Astrocyte (in vitro differentiated cells and primary cell): ENCODE results near the gene TRIM63. TPM values are rescaled to one million over a fixed set of nuclear protein-coding genes. Genes with fewer than 3 reads are reported as not detected.

Experiments used
- DNase-seq: peaks from one replicate; pipeline ENCODE4 v3.0.0-alpha.2; 2010; ENCODE audit warnings: low read depth
- FAIRE-seq: peaks from 2 replicates; lab custom pipeline; 2011; peaks lifted over from hg19 to GRCh38; lab: Jason Lieb, UNC
- H2AFZ ChIP-seq: 2 replicates; pipeline ENCODE4 v1.6.0; 2012; ENCODE audit warnings: low read depth, low read length, inconsistent platforms
- H3K27ac ChIP-seq: 2 replicates; pipeline ENCODE4 v1.5.1; 2011; ENCODE audit warnings: low read depth, low read length, inconsistent platforms
- H3K27me3 ChIP-seq: 2 replicates; pipeline ENCODE4 v1.6.0; 2011; ENCODE audit warnings: low read length, inconsistent platforms; ENCODE audit not compliant: insufficient read depth
- H3K36me3 ChIP-seq: 2 replicates; pipeline ENCODE4 v1.5.1; 2011; ENCODE audit warnings: low read length, inconsistent platforms; ENCODE audit not compliant: insufficient read depth
- H3K4me1 ChIP-seq: 2 replicates; pipeline ENCODE4 v1.5.1; 2011; ENCODE audit warnings: low read length, inconsistent platforms; ENCODE audit not compliant: insufficient read depth
- H3K4me2 ChIP-seq: 2 replicates; pipeline ENCODE4 v1.6.0; 2012; ENCODE audit warnings: low read length, inconsistent platforms
- H3K4me3 ChIP-seq: 2 replicates; pipeline ENCODE4 v1.5.1; 2011; ENCODE audit warnings: low read depth, mild to moderate bottlenecking, low read length, inconsistent platforms; ENCODE audit not compliant: insufficient read depth
- H3K79me2 ChIP-seq: 2 replicates; pipeline ENCODE4 v1.6.0; 2012; ENCODE audit warnings: mild to moderate bottlenecking, low read length, inconsistent platforms; ENCODE audit not compliant: insufficient read depth
- H3K9ac ChIP-seq: 2 replicates; pipeline ENCODE4 v1.6.0; 2012; ENCODE audit warnings: mild to moderate bottlenecking, low read length, inconsistent platforms
- H3K9me3 ChIP-seq: 2 replicates; pipeline ENCODE4 v1.5.1; 2012; ENCODE audit warnings: low read depth, mild to moderate bottlenecking, low read length, inconsistent platforms; ENCODE audit not compliant: insufficient read depth
- H4K20me1 ChIP-seq: 2 replicates; pipeline ENCODE4 v1.6.0; 2012; ENCODE audit warnings: low read length, inconsistent platforms; ENCODE audit not compliant: insufficient read depth
- H3K27ac Mint-ChIP-seq: one replicate; pipeline ENCODE4 v1.8.0; 2021; ENCODE audit warnings: mild to moderate bottlenecking, mixed read lengths; ENCODE audit not compliant: unreplicated experiment
- H3K27me3 Mint-ChIP-seq: one replicate; pipeline ENCODE4 v1.8.0; 2021; ENCODE audit warnings: low read depth, mixed read lengths; ENCODE audit not compliant: unreplicated experiment
- H3K36me3 Mint-ChIP-seq: one replicate; pipeline ENCODE4 v1.8.0; 2021; ENCODE audit warnings: low read depth, mixed read lengths; ENCODE audit not compliant: unreplicated experiment
- H3K4me1 Mint-ChIP-seq: one replicate; pipeline ENCODE4 v1.8.0; 2021; ENCODE audit warnings: low read depth, mixed read lengths; ENCODE audit not compliant: unreplicated experiment
- H3K4me3 Mint-ChIP-seq: one replicate; pipeline ENCODE4 v1.8.0; 2021; ENCODE audit warnings: mild to moderate bottlenecking, moderate library complexity, mixed read lengths; ENCODE audit not compliant: unreplicated experiment
- H3K9me3 Mint-ChIP-seq: one replicate; pipeline ENCODE4 v1.8.0; 2021; ENCODE audit warnings: mild to moderate bottlenecking, mixed read lengths; ENCODE audit not compliant: unreplicated experiment
- EZH2 ChIP-seq: IDR thresholded peaks from 2 replicates; pipeline ENCODE4 v1.6.1; 2012; ENCODE audit warnings: mild to moderate bottlenecking, low read length, inconsistent platforms; ENCODE audit not compliant: insufficient read depth
- total RNA-seq: library from RNA; stranded (reverse); gene quantifications from 2 replicates; pipeline ENCODE4 v1.2.1, GENCODE V29; 2021
- TF ChIP-seq, protein P1 (sequence below): IDR thresholded peaks from 2 replicates; pipeline ENCODE4 v1.5.1; 2011; ENCODE audit warnings: low read depth, mild to moderate bottlenecking, inconsistent platforms, low read length, moderate library complexity; ENCODE audit not compliant: insufficient read depth

Gene TRIM63
- total RNA-seq, 1 donor from 2014 or later, result not detected

DNA sequence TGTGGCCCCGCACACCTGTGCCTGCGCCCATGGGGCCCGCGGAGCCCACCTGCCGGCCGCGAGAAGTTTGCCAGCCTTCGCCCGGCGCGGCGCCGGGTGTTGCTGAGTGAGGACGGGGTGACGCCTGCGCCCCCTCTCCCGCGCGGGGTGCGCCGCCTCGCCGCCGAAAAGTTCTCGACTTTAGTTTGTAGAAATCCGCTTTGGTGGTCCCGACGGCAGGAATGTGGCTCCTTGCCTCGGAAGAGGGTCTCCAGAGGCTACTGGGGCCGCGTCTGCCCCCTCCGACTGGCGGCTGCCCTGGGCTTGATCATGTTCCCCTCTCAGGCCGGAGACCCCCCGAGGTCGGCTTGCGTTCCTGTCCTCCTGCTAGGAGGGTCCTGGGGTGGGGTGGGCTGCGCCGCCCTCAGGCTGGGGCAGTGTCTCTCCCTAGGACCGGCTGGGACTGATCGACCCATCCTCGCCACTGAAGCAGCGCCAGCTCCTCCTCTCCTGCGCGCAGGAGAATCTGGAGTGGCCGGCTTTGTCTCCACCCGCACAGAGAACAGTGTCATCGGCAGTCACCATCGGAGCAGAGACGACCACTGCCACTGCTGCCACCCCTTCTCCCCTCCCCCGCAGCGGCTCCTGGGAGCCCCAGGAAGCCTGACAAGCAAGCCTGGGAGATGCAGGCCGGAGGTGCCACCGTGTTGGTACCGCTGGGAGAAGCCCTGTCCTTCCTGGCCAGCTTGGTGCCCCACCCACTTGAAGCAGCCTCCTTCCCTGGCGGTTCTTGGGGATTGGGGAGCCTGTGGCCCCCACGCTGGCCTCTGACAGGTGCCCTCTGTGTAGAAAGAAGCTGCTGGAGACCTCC, 21.0 kb downstream of the TRIM63 start:
- DNase-seq (no peak), FAIRE-seq (no peak)
- Histone ChIP-seq H4K20me1 (no peaks in the 10 kb centered on the region), H3K4me2 (peak overlapping the region; percentile 30), H3K9ac (no peak overlapping the region), H3K4me3 (no peak overlapping the region), H3K79me2 (no peaks in the 10 kb centered on the region), H3K9me3 (no peaks in the 10 kb centered on the region), H2AFZ (no peak overlapping the region), H3K27ac (no peak overlapping the region), H3K27me3 (peaks cover 73% of the 10 kb centered on the region), H3K36me3 (no peaks in the 10 kb centered on the region), H3K4me1 (peaks cover 2% of the 10 kb centered on the region)
- peaks cover 3% of the 10 kb centered on the region for H3K4me1 Mint-ChIP-seq
- H3K36me3 Mint-ChIP-seq, result peaks cover 3% of the 10 kb centered on the region
- H3K27ac Mint-ChIP-seq, result no peak overlapping the region
- peaks cover 3% of the 10 kb centered on the region for H3K9me3 Mint-ChIP-seq
- TF ChIP-seq, protein P1, sequence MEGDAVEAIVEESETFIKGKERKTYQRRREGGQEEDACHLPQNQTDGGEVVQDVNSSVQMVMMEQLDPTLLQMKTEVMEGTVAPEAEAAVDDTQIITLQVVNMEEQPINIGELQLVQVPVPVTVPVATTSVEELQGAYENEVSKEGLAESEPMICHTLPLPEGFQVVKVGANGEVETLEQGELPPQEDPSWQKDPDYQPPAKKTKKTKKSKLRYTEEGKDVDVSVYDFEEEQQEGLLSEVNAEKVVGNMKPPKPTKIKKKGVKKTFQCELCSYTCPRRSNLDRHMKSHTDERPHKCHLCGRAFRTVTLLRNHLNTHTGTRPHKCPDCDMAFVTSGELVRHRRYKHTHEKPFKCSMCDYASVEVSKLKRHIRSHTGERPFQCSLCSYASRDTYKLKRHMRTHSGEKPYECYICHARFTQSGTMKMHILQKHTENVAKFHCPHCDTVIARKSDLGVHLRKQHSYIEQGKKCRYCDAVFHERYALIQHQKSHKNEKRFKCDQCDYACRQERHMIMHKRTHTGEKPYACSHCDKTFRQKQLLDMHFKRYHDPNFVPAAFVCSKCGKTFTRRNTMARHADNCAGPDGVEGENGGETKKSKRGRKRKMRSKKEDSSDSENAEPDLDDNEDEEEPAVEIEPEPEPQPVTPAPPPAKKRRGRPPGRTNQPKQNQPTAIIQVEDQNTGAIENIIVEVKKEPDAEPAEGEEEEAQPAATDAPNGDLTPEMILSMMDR, result no peak
- TF ChIP-seq EZH2, result peak; percentile 73
- no peak overlapping the region for H3K4me3 Mint-ChIP-seq
- H3K27me3 Mint-ChIP-seq, result peaks cover 81% of the 10 kb centered on the region

DNA sequence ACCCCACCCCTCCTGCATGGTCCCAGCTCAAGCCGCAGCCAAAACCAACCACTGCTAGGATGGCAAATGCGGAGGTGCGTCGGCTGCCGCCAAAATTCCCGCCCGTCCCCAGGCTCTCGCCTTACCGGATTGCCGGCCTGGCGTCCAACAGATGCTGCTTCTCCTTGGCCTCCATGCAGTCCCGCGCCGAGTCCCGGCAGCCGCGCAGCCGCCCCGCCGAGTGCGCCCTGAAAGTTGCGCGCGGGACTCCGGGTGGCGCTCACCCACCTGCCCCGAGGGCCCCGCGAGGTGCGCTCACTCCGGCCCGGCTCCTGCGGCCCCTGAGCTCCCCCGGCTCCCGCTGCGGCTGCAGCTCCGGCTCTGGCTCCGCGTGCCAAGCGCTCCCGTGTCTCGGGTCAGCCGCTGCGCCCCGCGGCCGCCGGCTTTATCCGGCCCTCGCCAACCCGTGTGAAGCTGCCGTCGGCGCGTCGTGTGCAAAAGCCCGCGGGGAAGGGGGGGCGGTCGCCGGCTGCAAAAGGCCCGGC, 21.6 kb downstream of the TRIM63 start, which contains the start of gene SLC30A2:
Gene SLC30A2, minus strand, starts transcription at position 397 of the 524 bp plus-strand sequence. Its CDS starts 222 bp downstream, at position 175.
- H3K4me3 Mint-ChIP-seq, result no peak within 1 kb of the TSS
- Histone ChIP-seq H3K4me1 (peaks cover 2% of the 10 kb centered on the region), H2AFZ (no peak within 1 kb of the TSS), H3K27me3 (peaks cover 67% of the 10 kb centered on the region), H3K79me2 (no peaks in the 10 kb centered on the region), H3K4me2 (peak within 1 kb of the TSS; percentile 30), H3K36me3 (no peaks in the 10 kb centered on the region), H3K4me3 (no peak within 1 kb of the TSS), H3K27ac (no peak within 1 kb of the TSS), H4K20me1 (no peaks in the 10 kb centered on the region), H3K9me3 (no peaks in the 10 kb centered on the region), H3K9ac (no peak within 1 kb of the TSS)
- H3K9me3 Mint-ChIP-seq, result peaks cover 3% of the 10 kb centered on the region
- H3K27ac Mint-ChIP-seq, result no peak within 1 kb of the TSS
- TF ChIP-seq EZH2, result peak; percentile 97
- TF ChIP-seq, protein P1, result no peak
- DNase-seq (no peak), FAIRE-seq (no peak)
- H3K36me3 Mint-ChIP-seq, result peaks cover 3% of the 10 kb centered on the region
- H3K27me3 Mint-ChIP-seq, result peaks cover 79% of the 10 kb centered on the region
- peaks cover 3% of the 10 kb centered on the region for H3K4me1 Mint-ChIP-seq
